Endothelial cell of umbilical vein (primary cell): ENCODE results near the gene AKNA. TPM values are rescaled to one million over a fixed set of nuclear protein-coding genes. Genes with fewer than 3 reads are reported as not detected.
A peak's percentile ranks its signal among the peaks of the same experiment; 100 is the strongest.
"Not testable (repeated sequence)": the region's sequence is repeated elsewhere in the genome, so short reads cannot be mapped to it uniquely, and the experiment has no call there.

Experiments used
- BruUV-seq: library from RNA; stranded (reverse); fragments of 400-500 nt; replicated peaks from 2 replicates; lab custom pipeline; 2021; lab: Mats Ljungman, UMichigan
- CTCF ChIA-PET: fragments of 300-600, 350-600 bp; sonication (Branson Sonifier 250); formaldehyde crosslinking; loops from one replicate; lab custom pipeline; 2021; ENCODE audit warnings: antibody characterized with exemption, inconsistent platforms; lab: Charles Lee
- POLR2A ChIA-PET: fragments of 300-600, 350-600 bp; sonication (Branson Sonifier 250); formaldehyde crosslinking; loops from one replicate; lab custom pipeline; 2021; ENCODE audit warnings: antibody characterized with exemption, inconsistent platforms; lab: Charles Lee
- DNase-seq: peaks from one replicate; pipeline ENCODE4 v3.0.0-alpha.2; 2011; ENCODE audit warnings: low read depth, low spot score
- FAIRE-seq: peaks from 2 replicates; lab custom pipeline; 2011; peaks lifted over from hg19 to GRCh38; lab: Jason Lieb, UNC
- H2AFZ ChIP-seq: 2 replicates; pipeline ENCODE4 v1.6.0; 2012; ENCODE audit warnings: low read depth, low read length, control low read depth, inconsistent platforms
- H3K27ac ChIP-seq: 2 replicates; pipeline ENCODE4 v1.5.1; 2011; ENCODE audit warnings: low read depth, mild to moderate bottlenecking, control low read depth, low read length, moderate library complexity; ENCODE audit not compliant: insufficient read depth
- H3K27me3 ChIP-seq, 2 experiments: 2 replicates each; pipeline versions ENCODE4 v1.6.0 to v1.6.1; 2011; ENCODE audit warnings: low read length in 2 of 2, mixed read lengths in 1 of 2; ENCODE audit not compliant: control insufficient read depth in 2 of 2, insufficient read depth in 2 of 2
- H3K36me3 ChIP-seq, 2 experiments: 2 replicates in 1 of 2; 3 replicates in 1 of 2; pipeline ENCODE4 v1.5.1; 2011; ENCODE audit warnings: low read length in 2 of 2, mild to moderate bottlenecking in 1 of 2, moderate library complexity in 1 of 2; ENCODE audit not compliant: control insufficient read depth in 2 of 2, insufficient read depth in 2 of 2; ENCODE audit errors: extremely low read depth in 1 of 2
- H3K4me1 ChIP-seq: 3 replicates; pipeline ENCODE4 v1.5.1; 2011; ENCODE audit warnings: mild to moderate bottlenecking, low read length; ENCODE audit not compliant: control insufficient read depth, insufficient read depth; ENCODE audit errors: extremely low read depth
- H3K4me2 ChIP-seq: 2 replicates; pipeline ENCODE4 v1.6.1; 2011; ENCODE audit warnings: low read length, control low read depth, mixed read lengths; ENCODE audit not compliant: insufficient read depth
- H3K4me3 ChIP-seq, 3 experiments: fragments of 200-600 bp in 1 of 3; sonication (generic), shearing (Covaris generic) in 1 of 3; replicated peaks in 1 of 3; 2 replicates each; pipeline ENCODE4 v1.5.1; 2011 to 2016; ENCODE audit warnings: control low read depth in 3 of 3, low read length in 3 of 3, mild to moderate bottlenecking in 2 of 3, inconsistent platforms in 1 of 3, low read depth in 1 of 3, moderate library complexity in 1 of 3; ENCODE audit not compliant: insufficient read depth in 1 of 3
- H3K79me2 ChIP-seq: 2 replicates; pipeline ENCODE4 v1.6.0; 2012; ENCODE audit warnings: low read length, inconsistent platforms; ENCODE audit not compliant: control insufficient read depth, insufficient read depth
- H3K9ac ChIP-seq: replicated peaks from 2 replicates; pipeline ENCODE3; 2011; ENCODE audit warnings: low read length, control low read depth; ENCODE audit not compliant: insufficient read depth; ENCODE audit errors: extremely low read depth
- H3K9me1 ChIP-seq: replicated peaks from 3 replicates; pipeline ENCODE4 v1.6.0; 2011; ENCODE audit warnings: mild to moderate bottlenecking, low read length; ENCODE audit not compliant: control insufficient read depth, insufficient read depth; ENCODE audit errors: extremely low read depth
- H3K9me3 ChIP-seq: replicated peaks from 2 replicates; pipeline ENCODE4 v1.5.1; 2012; ENCODE audit warnings: low read length, inconsistent platforms; ENCODE audit not compliant: control insufficient read depth, insufficient read depth
- H4K20me1 ChIP-seq: replicated peaks from 2 replicates; pipeline ENCODE3; 2011; ENCODE audit warnings: mild to moderate bottlenecking, low read length; ENCODE audit not compliant: control insufficient read depth, insufficient read depth; ENCODE audit errors: extremely low read depth
- GATA2 ChIP-seq: IDR thresholded peaks from 2 replicates; pipeline ENCODE4 v1.7.0; 2011; ENCODE audit warnings: low read depth, mild to moderate bottlenecking, moderate library complexity, mixed read lengths, low read length; ENCODE audit not compliant: insufficient read length, insufficient read depth
- JUN ChIP-seq: IDR thresholded peaks from 2 replicates; pipeline ENCODE4 v1.6.1; 2011; ENCODE audit warnings: borderline replicate concordance, low read depth; ENCODE audit not compliant: insufficient read length, insufficient read depth
- MAX ChIP-seq: IDR thresholded peaks from 2 replicates; pipeline ENCODE4 v1.6.1; 2011; ENCODE audit not compliant: insufficient read depth, insufficient read length
- MYC ChIP-seq: IDR thresholded peaks from one replicate; pipeline ENCODE4 v1.6.1; 2011; ENCODE audit warnings: mild to moderate bottlenecking, low read depth, low read length
- POLR2A ChIP-seq: IDR thresholded peaks from 2 replicates; pipeline ENCODE4 v1.6.1; 2012; ENCODE audit warnings: low read depth, mild to moderate bottlenecking, control low read depth, low read length
- POLR2AphosphoS5 ChIP-seq: IDR thresholded peaks from 2 replicates; pipeline ENCODE4 v1.6.1; 2012; ENCODE audit warnings: low read depth, mild to moderate bottlenecking, control low read depth, low read length, moderate library complexity; ENCODE audit not compliant: insufficient read depth
- dilution Hi-C: fragments of 300-500 bp; cut with MboI; formaldehyde crosslinking; loops from one replicate; pipeline ENCODE4 v1.15.0; 2019; ENCODE audit warnings: low sequenced_read_pairs; ENCODE audit not compliant: extremely low pct_ligation_motif_present
- intact Hi-C: fragments of 100-400 bp; cut with micrococcal nuclease; formaldehyde crosslinking; loops from one replicate; pipeline ENCODE4 v1.10.0; 2022
- polyA plus RNA-seq, 4 experiments: library from polyadenylated mRNA; depleted of rRNA in 3 of 4; stranded (reverse) in 3 of 4; unstranded in 1 of 4; fragments of >200 nt; gene quantifications; 2 replicates each; pipeline versions ENCODE4 v1.2.1 to v1.2.3, GENCODE V29; 2011 to 2012; ENCODE audit warnings: missing spikeins in 1 of 4
- total RNA-seq: library from RNA; stranded (reverse); gene quantifications from 2 replicates; pipeline ENCODE4 v1.2.3, GENCODE V29; 2021

AKNA gene
- total and polyA plus RNA-seq, 2 donors (not counting 3 experiments of a cell fraction or from before 2014, with no cell fraction given): 11.3 to 22.4 TPM

GRCh38 chr9:114334490-114334889 lies 53.3 kb downstream of the AKNA start:
- Histone ChIP-seq H3K36me3 (peaks cover 0 to 20% of the 10 kb centered on the region in 2 experiments), H3K27ac (no peak overlapping the region), H3K4me1 (no peaks in the 10 kb centered on the region), H3K4me3 (no peak overlapping the region), H3K4me2 (no peak overlapping the region), H3K9ac (no peak overlapping the region), H3K9me3 (no peaks in the 10 kb centered on the region), H4K20me1 (no peaks in the 10 kb centered on the region), H3K79me2 (no peaks in the 10 kb centered on the region), H3K9me1 (no peaks in the 10 kb centered on the region), H3K27me3 (no peaks in the 10 kb centered on the region), H2AFZ (no peak overlapping the region)
- POLR2A ChIA-PET: no interaction called here
- CTCF ChIA-PET: no interaction called here
- dilution Hi-C loops (no loop called here), intact Hi-C loops (loop anchor here (10.0 kb wide), 1 partner anchor 170 kb away; the partner anchor contains the start of gene WHRN)
- BruUV-seq: no TSS peak
- TF ChIP-seq POLR2A (no peak), GATA2 (no peak), POLR2AphosphoS5 (no peak), JUN (no peak), MAX (no peak), MYC (no peak)
- FAIRE-seq: no peak
- DNase-seq: no peak

GRCh38 chr9:114333718-114334117 lies 54.1 kb downstream of the AKNA start:
- H3K4me3 ChIP-seq, H2AFZ ChIP-seq, dilution Hi-C loops, BruUV-seq, H3K9me3 ChIP-seq, H3K9ac ChIP-seq, POLR2A ChIA-PET, H3K4me2 ChIP-seq, DNase-seq, H3K79me2 ChIP-seq, H4K20me1 ChIP-seq, H3K27me3 ChIP-seq, H3K9me1 ChIP-seq, CTCF ChIA-PET, H3K4me1 ChIP-seq, H3K27ac ChIP-seq: not testable (repeated sequence)
- intact Hi-C loops: loop anchor here (10.0 kb wide), 1 partner anchor 171 kb away; the partner anchor contains the start of gene WHRN
- H3K36me3 ChIP-seq: peaks cover 0 to 20% of the 10 kb centered on the region in 2 experiments
- FAIRE-seq: peak; percentile 73

- H3K4me2 ChIP-seq, H3K79me2 ChIP-seq, H3K27ac ChIP-seq, H2AFZ ChIP-seq, H3K4me1 ChIP-seq, BruUV-seq, FAIRE-seq, H3K9ac ChIP-seq, H4K20me1 ChIP-seq, H3K9me3 ChIP-seq, H3K4me3 ChIP-seq, H3K9me1 ChIP-seq, POLR2A ChIA-PET, DNase-seq, H3K27me3 ChIP-seq, dilution Hi-C loops: not testable (repeated sequence)
- H3K36me3 ChIP-seq: peaks cover 0 to 13% of the 10 kb centered on the region in 2 experiments
- intact Hi-C loops: loop anchor here (10.0 kb wide), 1 partner anchor 172 kb away; the partner anchor contains the start of gene WHRN
- CTCF ChIA-PET: interaction anchor here (1.4 kb wide), 1 partner anchor 224 kb away, joined by 3 read pairs; no protein-coding TSS in a partner anchor
These were observed 55.2 kb downstream of the AKNA start for GRCh38 chr9:114332474-114333040.
